Body of pancreas (tissue), 4 donors: ENCODE data around the gene MASP1. TPM values are rescaled to one million over a fixed set of nuclear protein-coding genes. Genes with fewer than 3 reads are reported as not detected.

Source experiments
- ATAC-seq: fragments of 150-250 bp; one replicate; pipeline ENCODE4 v1.9.1; 2016
- DNase-seq, 4 donors: peaks; one replicate each; pipeline ENCODE4 v3.0.0-alpha.2; 2019
- H3K27ac ChIP-seq, 4 donors: fragments of 200-600 bp; sonication (generic); 1 replicate in 3 of 4; 2 replicates in 1 of 4; pipeline versions ENCODE4 v1.5.1 to v1.6.1; 2016 to 2019; ENCODE audit warnings: mild to moderate bottlenecking in 1 of 4, mixed read lengths in 1 of 4, moderate library complexity in 1 of 4
- H3K27me3 ChIP-seq, 2 donors: fragments of 200-600 bp; sonication (generic); one replicate each; pipeline ENCODE4 v1.6.0; 2016; ENCODE audit warnings: mild to moderate bottlenecking in 1 of 2
- H3K36me3 ChIP-seq, 2 donors: fragments of 200-600 bp; sonication (generic); replicated peaks in 1 of 2; 2 replicates each; pipeline ENCODE4 v1.5.1; 2016; ENCODE audit warnings: low read depth in 2 of 2; ENCODE audit not compliant: insufficient read depth in 1 of 2
- H3K4me1 ChIP-seq: fragments of 200-600 bp; sonication (generic); one replicate; pipeline ENCODE4 v1.6.0; 2016
- H3K4me3 ChIP-seq, 2 donors: fragments of 200-600 bp; sonication (generic); 1 replicate in 1 of 2; 2 replicates in 1 of 2; pipeline ENCODE4 v1.5.1; 2016 to 2019
- H3K9me3 ChIP-seq, 3 donors: fragments of 200-600 bp; sonication (generic); 1 replicate in 2 of 3; 2 replicates in 1 of 3; pipeline ENCODE4 v1.5.1; 2016
- CTCF ChIP-seq, 7 experiments: fragments of 450-650 bp in 4 of 7; fragments of 200-600 bp in 3 of 7; sonication (generic) in 3 of 7; IDR thresholded peaks; one replicate each; pipeline ENCODE4 v1.5.1; 2016 to 2019; ENCODE audit warnings: antibody characterized with exemption in 7 of 7
- POLR2A ChIP-seq, 3 donors: fragments of 450-650 bp; IDR thresholded peaks; one replicate each; pipeline ENCODE4 v1.6.1; 2016; ENCODE audit warnings: antibody characterized with exemption in 3 of 3, mild to moderate bottlenecking in 2 of 3
- WGBS, 2 donors: methylation state at CpG; one replicate each; pipeline ENCODE4 v1.1.5; 2017; 5-methylcytosine and 5-hydroxymethylcytosine counted together
- intact Hi-C: fragments of 100-400 bp; cut with DNase I; formaldehyde crosslinking; loops from one replicate; pipeline ENCODE4 v1.15.1; 2023
- total RNA-seq, 2 donors: library from RNA; depleted of rRNA; stranded (reverse); fragments of >200 nt; gene quantifications; one replicate each; pipeline ENCODE4 v1.1.0, GENCODE V29; 2016

Gene MASP1
- total RNA-seq, 2 donors from 2014 or later = 2.3 TPM; not detected in 1

GRCh38 chr3:187292631-187293515 is 1.3 kb upstream of the MASP1 start:
- TF ChIP-seq CTCF (IDR thresholded peaks at IDR 0.05) = no peak
- no peak for TF ChIP-seq POLR2A (IDR thresholded peaks at IDR 0.05)
- ATAC-seq (no peak), DNase-seq (no peak)
- no peaks in the 10 kb centered on the region for H3K27me3 ChIP-seq
- H3K4me1 ChIP-seq = peaks cover 12% of the 10 kb centered on the region
- H3K4me3 ChIP-seq = no peak overlapping the region
- no peaks in the 10 kb centered on the region for H3K36me3 ChIP-seq
- 73 to 76% methylated on average over 5 of the region's 5 CpGs for WGBS, 2 donors
- no peaks in the 10 kb centered on the region for H3K9me3 ChIP-seq
- H3K27ac ChIP-seq = no peak overlapping the region
- intact Hi-C loops = no loop called here

GRCh38 chr3:187292181-187292580 is 644 bp upstream of the MASP1 start:
- Histone ChIP-seq H3K4me1 (peaks cover 12% of the 10 kb centered on the region), H3K27me3 (no peaks in the 10 kb centered on the region), H3K9me3 (no peaks in the 10 kb centered on the region), H3K27ac (no peak overlapping the region), H3K4me3 (no peak overlapping the region), H3K36me3 (no peaks in the 10 kb centered on the region)
- intact Hi-C loops = no loop called here
- no peak for TF ChIP-seq CTCF (IDR thresholded peaks at IDR 0.05)
- no peak for TF ChIP-seq POLR2A (IDR thresholded peaks at IDR 0.05)
- 66 to 71% methylated on average over 9 of the region's 9 CpGs for WGBS, 2 donors
- DNase-seq = peak in 1 of 4 donors; percentile 13
- ATAC-seq = peak; percentile 38

- no peaks in the 10 kb centered on the region for H3K27me3 ChIP-seq
- H3K36me3 ChIP-seq = no peaks in the 10 kb centered on the region
- no peak overlapping the region for H3K4me3 ChIP-seq
- H3K9me3 ChIP-seq = no peaks in the 10 kb centered on the region
- H3K27ac ChIP-seq = no peak overlapping the region
- intact Hi-C loops = no loop called here
- TF ChIP-seq POLR2A (IDR thresholded peaks at IDR 0.05) = no peak
- TF ChIP-seq CTCF (IDR thresholded peaks at IDR 0.05) = no peak
- peak; percentile 56 for ATAC-seq
- DNase-seq = peak in 2 of 4 donors; percentile 15 to 16
- peaks cover 12% of the 10 kb centered on the region for H3K4me1 ChIP-seq
- WGBS, 2 donors = 8 to 11% methylated on average over 6 of the region's 6 CpGs
Observed at GRCh38 chr3:187291001-187291511, 481 bp downstream of the MASP1 start.

GRCh38 chr3:187290503-187290902 is 1.0 kb downstream of the MASP1 start:
- ATAC-seq = no peak
- intact Hi-C loops = no loop called here
- no peak for TF ChIP-seq POLR2A (IDR thresholded peaks at IDR 0.05)
- TF ChIP-seq CTCF (IDR thresholded peaks at IDR 0.05) = no peak
- no peak overlapping the region for H3K27ac ChIP-seq
- H3K27me3 ChIP-seq = no peaks in the 10 kb centered on the region
- peaks cover 12% of the 10 kb centered on the region for H3K4me1 ChIP-seq
- H3K9me3 ChIP-seq = no peaks in the 10 kb centered on the region
- H3K36me3 ChIP-seq = no peaks in the 10 kb centered on the region
- DNase-seq = no peak
- H3K4me3 ChIP-seq = no peak overlapping the region
- 32 to 48% methylated on average over 1 of the region's 1 CpG for WGBS, 2 donors
